Lower lobe of right lung (tissue), 2 donors: ENCODE results near the gene COMT. TPM values are rescaled to one million over a fixed set of nuclear protein-coding genes. Genes with fewer than 3 reads are reported as not detected.
"Not testable (repeated sequence)": the region's sequence is repeated elsewhere in the genome, so short reads cannot be mapped to it uniquely, and the experiment has no call there.

Source experiments
- ATAC-seq, 2 donors: fragments of 200-7000 bp; cut with Tn5 transposase; one replicate each; pipeline ENCODE4 v1.9.1; 2020 to 2022; ENCODE audit warnings: mild to moderate bottlenecking in 2 of 2, moderate library complexity in 2 of 2
- DNase-seq: peaks from one replicate; pipeline ENCODE4 v3.0.0-alpha.2; 2020
- H3K27ac ChIP-seq: fragments of 200-600 bp; one replicate; pipeline ENCODE4 v1.8.0; 2022
- H3K27me3 ChIP-seq: fragments of 200-600 bp; one replicate; pipeline ENCODE4 v1.8.0; 2022; ENCODE audit warnings: low read depth
- H3K36me3 ChIP-seq: fragments of 200-600 bp; one replicate; pipeline ENCODE4 v1.8.0; 2022; ENCODE audit warnings: mild to moderate bottlenecking
- H3K4me1 ChIP-seq: fragments of 200-600 bp; one replicate; pipeline ENCODE4 v1.8.0; 2022
- H3K4me3 ChIP-seq: fragments of 200-600 bp; one replicate; pipeline ENCODE4 v1.8.0; 2022; ENCODE audit warnings: mild to moderate bottlenecking
- H3K9me3 ChIP-seq: fragments of 200-600 bp; one replicate; pipeline ENCODE4 v1.8.0; 2022
- CTCF ChIP-seq: fragments of 200-600 bp; IDR thresholded peaks from one replicate; pipeline ENCODE4 v1.8.0; 2022; ENCODE audit warnings: antibody characterized with exemption, mild to moderate bottlenecking
- intact Hi-C: fragments of 100-400 bp; cut with DNase I; formaldehyde crosslinking; loops from one replicate; pipeline ENCODE4 v1.11.0; 2022
- total RNA-seq: library from RNA; stranded (reverse); fragmentation: NEBNext Ultra II Directional; extraction: Animal tissue kit (Norgen Biotek cat#: 25700); gene quantifications from one replicate; pipeline ENCODE4 v1.2.1, GENCODE V29; 2021
- donor health status: DM: no; HTN: yes; CAD: no; lungs with severe emphysema.

The COMT gene
- total RNA-seq, 1 donor from 2014 or later: 235 TPM

GRCh38 chr22:19904935-19905334 is 36.6 kb upstream of the COMT start:
- Histone ChIP-seq H3K27ac (no peak overlapping the region), H3K4me1 (no peaks in the 10 kb centered on the region), H3K27me3 (no peaks in the 10 kb centered on the region), H3K36me3 (peaks cover 40% of the 10 kb centered on the region), H3K4me3 (no peak overlapping the region), H3K9me3 (no peaks in the 10 kb centered on the region)
- intact Hi-C loops: no loop called here
- ATAC-seq (no peak), DNase-seq (no peak)
- no peak for TF ChIP-seq CTCF

GRCh38 chr22:19905347-19906276 is 36.0 kb upstream of the COMT start:
- no peak for ATAC-seq
- no peak for DNase-seq
- no peak overlapping the region for H3K4me3 ChIP-seq
- H3K36me3 ChIP-seq: peaks cover 47% of the 10 kb centered on the region
- H3K27ac ChIP-seq: no peak overlapping the region
- H3K4me1 ChIP-seq: no peaks in the 10 kb centered on the region
- H3K9me3 ChIP-seq: no peaks in the 10 kb centered on the region
- no peak for TF ChIP-seq CTCF
- intact Hi-C loops: no loop called here
- no peaks in the 10 kb centered on the region for H3K27me3 ChIP-seq

GRCh38 chr22:19906864-19907263 is 34.7 kb upstream of the COMT start:
- H3K9me3 ChIP-seq, ATAC-seq, intact Hi-C loops, DNase-seq, H3K27ac ChIP-seq, H3K4me3 ChIP-seq, H3K27me3 ChIP-seq, H3K4me1 ChIP-seq: not testable (repeated sequence)
- peaks cover 44% of the 10 kb centered on the region for H3K36me3 ChIP-seq

GRCh38 chr22:19907902-19908301 is 33.7 kb upstream of the COMT start:
- H3K27me3 ChIP-seq, H3K4me3 ChIP-seq, H3K4me1 ChIP-seq, H3K27ac ChIP-seq, intact Hi-C loops, DNase-seq, ATAC-seq, H3K9me3 ChIP-seq: not testable (repeated sequence)
- peaks cover 49% of the 10 kb centered on the region for H3K36me3 ChIP-seq

GRCh38 chr22:19909350-19910179 is 32.0 kb upstream of the COMT start:
- Histone ChIP-seq H3K4me3 (no peak overlapping the region), H3K36me3 (peaks cover 58% of the 10 kb centered on the region), H3K9me3 (no peaks in the 10 kb centered on the region), H3K27ac (no peak overlapping the region), H3K4me1 (no peaks in the 10 kb centered on the region), H3K27me3 (no peaks in the 10 kb centered on the region)
- intact Hi-C loops: no loop called here
- TF ChIP-seq CTCF: peak; percentile 88
- ATAC-seq (peak; percentile 92), DNase-seq (peak; percentile 86)

GRCh38 chr22:19910180-19910744 is 31.3 kb upstream of the COMT start:
- DNase-seq: no peak
- Histone ChIP-seq H3K27ac (no peak overlapping the region), H3K9me3 (no peaks in the 10 kb centered on the region), H3K36me3 (peaks cover 61% of the 10 kb centered on the region), H3K4me1 (no peaks in the 10 kb centered on the region), H3K4me3 (no peak overlapping the region), H3K27me3 (no peaks in the 10 kb centered on the region)
- intact Hi-C loops: no loop called here
- no peak for TF ChIP-seq CTCF
- no peak for ATAC-seq
